T-helper 2 cell treated with Interferon-gamma antibody and Interleukin-4, amounts not matched to agents 5 μg/mL and 100 μg/mL, for 36 hours (primary cell): ENCODE measurements around the gene RAB17.
A peak's percentile ranks its signal among the peaks of the same experiment; 100 is the strongest.

Source experiments
- DNase-seq: peaks from one replicate; pipeline ENCODE4 v3.0.0; 2021; ENCODE audit warnings: low spot score
- H3K27ac Mint-ChIP-seq: one replicate; pipeline ENCODE4 v1.8.0; 2021; ENCODE audit warnings: mild to moderate bottlenecking, mixed read lengths
- H3K27me3 Mint-ChIP-seq: one replicate; pipeline ENCODE4 v1.8.0; 2021; ENCODE audit warnings: low read depth, mixed read lengths
- H3K36me3 Mint-ChIP-seq: one replicate; pipeline ENCODE4 v1.8.0; 2021; ENCODE audit warnings: low read depth, mixed read lengths
- H3K4me1 Mint-ChIP-seq: one replicate; pipeline ENCODE4 v1.8.0; 2021; ENCODE audit warnings: low read depth, mixed read lengths
- H3K4me3 Mint-ChIP-seq: one replicate; pipeline ENCODE4 v1.8.0; 2022; ENCODE audit warnings: mild to moderate bottlenecking, moderate library complexity, mixed read lengths
- H3K9me3 Mint-ChIP-seq: one replicate; pipeline ENCODE4 v1.8.0; 2021; ENCODE audit warnings: mixed read lengths

RAB17 gene

GRCh38 chr2:237628247-237629187 lies 38.0 kb upstream of the RAB17 start:
- Mint-ChIP-seq H3K4me1 (peaks cover 6% of the 10 kb centered on the region), H3K36me3 (no peaks in the 10 kb centered on the region), H3K4me3 (peak overlapping the region; percentile 69), H3K27me3 (peaks cover 58% of the 10 kb centered on the region), H3K9me3 (no peaks in the 10 kb centered on the region), H3K27ac (no peak overlapping the region)
- no peak for DNase-seq

GRCh38 chr2:237627441-237628246 lies 37.1 kb upstream of the RAB17 start, which contains the start of gene LRRFIP1:
TSS of gene LRRFIP1 (plus strand) at chr2:237627587. CDS start at chr2:237627645, 58 bp downstream.
- H3K9me3 Mint-ChIP-seq, result no peaks in the 10 kb centered on the region
- peak within 1 kb of the TSS; percentile 69 for H3K4me3 Mint-ChIP-seq
- DNase-seq, result no peak
- H3K4me1 Mint-ChIP-seq, result peaks cover 6% of the 10 kb centered on the region
- H3K27me3 Mint-ChIP-seq, result peaks cover 63% of the 10 kb centered on the region
- H3K36me3 Mint-ChIP-seq, result no peaks in the 10 kb centered on the region
- H3K27ac Mint-ChIP-seq, result no peak within 1 kb of the TSS

- Mint-ChIP-seq H3K27ac (no peak overlapping the region), H3K4me1 (peaks cover 6% of the 10 kb centered on the region), H3K36me3 (no peaks in the 10 kb centered on the region), H3K9me3 (no peaks in the 10 kb centered on the region), H3K27me3 (peaks cover 65% of the 10 kb centered on the region), H3K4me3 (peak overlapping the region; percentile 47)
- DNase-seq, result no peak
These were observed 36.4 kb upstream of the RAB17 start for GRCh38 chr2:237626813-237627440.

GRCh38 chr2:237625777-237626176 lies 35.2 kb upstream of the RAB17 start:
- Mint-ChIP-seq H3K4me3 (peak overlapping the region; percentile 47), H3K27ac (no peak overlapping the region), H3K4me1 (peaks cover 6% of the 10 kb centered on the region), H3K9me3 (no peaks in the 10 kb centered on the region), H3K36me3 (no peaks in the 10 kb centered on the region), H3K27me3 (peaks cover 71% of the 10 kb centered on the region)
- DNase-seq, result no peak

GRCh38 chr2:237625216-237625705 lies 34.7 kb upstream of the RAB17 start:
- H3K36me3 Mint-ChIP-seq, result no peaks in the 10 kb centered on the region
- H3K4me1 Mint-ChIP-seq, result peaks cover 5% of the 10 kb centered on the region
- no peaks in the 10 kb centered on the region for H3K9me3 Mint-ChIP-seq
- H3K27ac Mint-ChIP-seq, result no peak overlapping the region
- DNase-seq, result no peak
- H3K4me3 Mint-ChIP-seq, result no peak overlapping the region
- H3K27me3 Mint-ChIP-seq, result peaks cover 68% of the 10 kb centered on the region

- Mint-ChIP-seq H3K27ac (no peak overlapping the region), H3K4me1 (peaks cover 4% of the 10 kb centered on the region), H3K36me3 (no peaks in the 10 kb centered on the region), H3K27me3 (peaks cover 61% of the 10 kb centered on the region), H3K9me3 (no peaks in the 10 kb centered on the region), H3K4me3 (no peak overlapping the region)
- no peak for DNase-seq
These were observed 34.0 kb upstream of the RAB17 start for GRCh38 chr2:237624565-237624964.

GRCh38 chr2:237623428-237624403 lies 33.2 kb upstream of the RAB17 start:
- Mint-ChIP-seq H3K27me3 (peaks cover 56% of the 10 kb centered on the region), H3K4me1 (peaks cover 4% of the 10 kb centered on the region), H3K4me3 (no peak overlapping the region), H3K9me3 (no peaks in the 10 kb centered on the region), H3K36me3 (no peaks in the 10 kb centered on the region), H3K27ac (no peak overlapping the region)
- no peak for DNase-seq

GRCh38 chr2:237618449-237618848 lies 27.9 kb upstream of the RAB17 start:
- DNase-seq, result no peak
- H3K36me3 Mint-ChIP-seq, result no peaks in the 10 kb centered on the region
- no peak overlapping the region for H3K4me3 Mint-ChIP-seq
- peaks cover 24% of the 10 kb centered on the region for H3K4me1 Mint-ChIP-seq
- no peaks in the 10 kb centered on the region for H3K9me3 Mint-ChIP-seq
- no peak overlapping the region for H3K27ac Mint-ChIP-seq
- H3K27me3 Mint-ChIP-seq, result peaks cover 20% of the 10 kb centered on the region

GRCh38 chr2:237617587-237617982 lies 27.1 kb upstream of the RAB17 start:
- Mint-ChIP-seq H3K36me3 (no peaks in the 10 kb centered on the region), H3K9me3 (no peaks in the 10 kb centered on the region), H3K4me3 (no peak overlapping the region), H3K27ac (no peak overlapping the region), H3K4me1 (peaks cover 24% of the 10 kb centered on the region), H3K27me3 (peaks cover 16% of the 10 kb centered on the region)
- no peak for DNase-seq

GRCh38 chr2:237616734-237617586 lies 26.4 kb upstream of the RAB17 start:
- Mint-ChIP-seq H3K4me1 (peaks cover 24% of the 10 kb centered on the region), H3K27me3 (peaks cover 14% of the 10 kb centered on the region), H3K27ac (no peak overlapping the region), H3K4me3 (peak overlapping the region; percentile 63), H3K36me3 (no peaks in the 10 kb centered on the region), H3K9me3 (no peaks in the 10 kb centered on the region)
- no peak for DNase-seq

- H3K27ac Mint-ChIP-seq, result no peak overlapping the region
- peaks cover 8% of the 10 kb centered on the region for H3K27me3 Mint-ChIP-seq
- DNase-seq, result no peak
- no peak overlapping the region for H3K4me3 Mint-ChIP-seq
- H3K9me3 Mint-ChIP-seq, result no peaks in the 10 kb centered on the region
- no peaks in the 10 kb centered on the region for H3K36me3 Mint-ChIP-seq
- H3K4me1 Mint-ChIP-seq, result peaks cover 24% of the 10 kb centered on the region
These were observed 25.8 kb upstream of the RAB17 start for GRCh38 chr2:237616373-237616733.

- no peak for DNase-seq
- Mint-ChIP-seq H3K36me3 (no peaks in the 10 kb centered on the region), H3K27ac (no peak overlapping the region), H3K4me1 (peaks cover 24% of the 10 kb centered on the region), H3K9me3 (no peaks in the 10 kb centered on the region), H3K4me3 (no peak overlapping the region), H3K27me3 (peaks cover 8% of the 10 kb centered on the region)
These were observed 25.2 kb upstream of the RAB17 start for GRCh38 chr2:237615631-237616249.
